ENCODE measurements around the gene SMOC1.

Gene SMOC1

DNA sequence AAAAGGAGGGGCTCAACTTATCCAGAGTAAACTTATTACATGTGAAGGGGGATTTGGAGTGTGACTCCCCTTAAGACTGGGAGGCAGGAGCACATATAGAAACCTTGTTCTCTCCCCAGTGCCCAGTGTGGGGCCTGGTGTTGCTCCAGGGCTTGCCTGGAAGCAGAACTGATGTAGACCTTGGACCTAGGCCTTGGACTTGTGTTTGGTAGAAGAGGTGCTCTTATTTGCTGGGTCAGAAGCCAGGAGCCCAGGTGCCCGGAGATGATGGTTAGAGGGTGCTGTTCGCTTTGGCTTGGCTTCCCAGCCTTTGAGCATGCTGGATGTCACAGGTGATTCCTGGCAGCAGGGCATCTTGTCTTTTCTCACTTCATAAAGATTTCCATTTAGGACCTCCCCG lies 110.4 kb downstream of the SMOC1 start:
- TF ChIP-seq ZFX (IDR thresholded peaks at IDR 0.05; ENCODE audit: borderline replicate concordance), result no peak
- TF ChIP-seq, protein P1, sequence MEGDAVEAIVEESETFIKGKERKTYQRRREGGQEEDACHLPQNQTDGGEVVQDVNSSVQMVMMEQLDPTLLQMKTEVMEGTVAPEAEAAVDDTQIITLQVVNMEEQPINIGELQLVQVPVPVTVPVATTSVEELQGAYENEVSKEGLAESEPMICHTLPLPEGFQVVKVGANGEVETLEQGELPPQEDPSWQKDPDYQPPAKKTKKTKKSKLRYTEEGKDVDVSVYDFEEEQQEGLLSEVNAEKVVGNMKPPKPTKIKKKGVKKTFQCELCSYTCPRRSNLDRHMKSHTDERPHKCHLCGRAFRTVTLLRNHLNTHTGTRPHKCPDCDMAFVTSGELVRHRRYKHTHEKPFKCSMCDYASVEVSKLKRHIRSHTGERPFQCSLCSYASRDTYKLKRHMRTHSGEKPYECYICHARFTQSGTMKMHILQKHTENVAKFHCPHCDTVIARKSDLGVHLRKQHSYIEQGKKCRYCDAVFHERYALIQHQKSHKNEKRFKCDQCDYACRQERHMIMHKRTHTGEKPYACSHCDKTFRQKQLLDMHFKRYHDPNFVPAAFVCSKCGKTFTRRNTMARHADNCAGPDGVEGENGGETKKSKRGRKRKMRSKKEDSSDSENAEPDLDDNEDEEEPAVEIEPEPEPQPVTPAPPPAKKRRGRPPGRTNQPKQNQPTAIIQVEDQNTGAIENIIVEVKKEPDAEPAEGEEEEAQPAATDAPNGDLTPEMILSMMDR (IDR thresholded peaks at IDR 0.05), result no peak
- no peak overlapping the region for H3K27ac ChIP-seq

DNA sequence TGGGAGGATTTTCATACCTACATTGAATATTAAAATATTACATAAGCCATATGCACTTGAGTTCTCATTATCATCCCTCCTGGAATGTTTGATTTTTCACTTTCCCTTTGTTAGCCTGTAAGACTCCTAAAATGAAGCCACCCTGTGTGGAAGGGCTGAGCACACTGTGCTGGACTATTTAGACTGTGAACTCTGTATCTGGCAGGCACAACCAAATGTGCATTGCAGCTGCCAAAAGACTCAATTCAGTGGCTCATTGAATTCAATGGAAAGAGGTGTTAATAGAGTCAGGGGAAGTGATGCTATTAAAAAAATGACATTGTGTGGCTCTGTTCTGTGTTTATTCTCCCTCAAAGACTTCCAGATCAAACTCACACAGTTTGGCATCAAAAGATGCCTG lies 111.1 kb downstream of the SMOC1 start:
- H3K27ac ChIP-seq, result no peak overlapping the region
- no peak for TF ChIP-seq ZFX (IDR thresholded peaks at IDR 0.05; ENCODE audit: borderline replicate concordance)

DNA sequence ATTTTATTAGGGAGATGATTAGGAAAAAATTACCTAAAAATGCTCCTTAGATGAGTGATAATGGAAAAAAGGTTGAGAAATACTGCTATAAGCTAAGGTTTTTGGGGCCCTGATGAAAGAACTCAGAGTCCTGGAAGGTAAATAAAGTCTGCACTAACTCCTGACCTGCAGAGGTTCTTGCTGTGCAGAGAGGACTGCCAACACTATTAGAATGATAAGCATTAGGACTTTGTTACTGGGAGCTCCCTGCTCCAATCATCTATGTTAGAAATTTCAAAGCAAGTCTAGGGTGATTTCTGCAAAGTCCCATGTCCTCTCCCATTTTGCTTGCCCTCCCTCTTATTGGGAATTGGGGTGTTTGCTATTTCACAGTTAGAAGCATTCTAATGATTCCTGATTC lies 112.2 kb downstream of the SMOC1 start:
- TF ChIP-seq ZFX (IDR thresholded peaks at IDR 0.05; ENCODE audit: borderline replicate concordance), result no peak
- TF ChIP-seq, protein P1 (IDR thresholded peaks at IDR 0.05), result no peak
- H3K27ac ChIP-seq, result no peak overlapping the region

DNA sequence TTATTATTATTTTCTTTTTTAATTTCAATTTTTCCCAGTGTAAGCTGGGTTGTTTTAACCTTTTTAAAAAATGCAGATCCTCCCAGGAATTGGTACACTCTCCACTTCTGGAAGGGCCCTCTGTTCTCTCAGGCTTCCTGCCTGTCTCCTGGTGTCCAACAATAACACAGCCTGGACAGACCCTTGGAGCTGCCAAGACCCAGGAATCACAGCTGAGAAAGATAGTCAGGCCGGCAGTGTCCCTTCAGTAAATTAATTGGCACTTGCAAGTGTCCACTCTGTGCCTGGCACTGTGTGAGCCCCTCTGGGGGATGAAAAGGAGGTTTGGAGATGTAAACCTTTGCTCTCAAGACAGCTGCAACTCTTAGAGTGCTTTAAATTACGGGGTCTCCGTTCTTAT lies 113.3 kb downstream of the SMOC1 start:
- TF ChIP-seq, protein P1 (IDR thresholded peaks at IDR 0.05), result no peak
- TF ChIP-seq ZFX (IDR thresholded peaks at IDR 0.05; ENCODE audit: borderline replicate concordance), result no peak
- no peak overlapping the region for H3K27ac ChIP-seq

DNA sequence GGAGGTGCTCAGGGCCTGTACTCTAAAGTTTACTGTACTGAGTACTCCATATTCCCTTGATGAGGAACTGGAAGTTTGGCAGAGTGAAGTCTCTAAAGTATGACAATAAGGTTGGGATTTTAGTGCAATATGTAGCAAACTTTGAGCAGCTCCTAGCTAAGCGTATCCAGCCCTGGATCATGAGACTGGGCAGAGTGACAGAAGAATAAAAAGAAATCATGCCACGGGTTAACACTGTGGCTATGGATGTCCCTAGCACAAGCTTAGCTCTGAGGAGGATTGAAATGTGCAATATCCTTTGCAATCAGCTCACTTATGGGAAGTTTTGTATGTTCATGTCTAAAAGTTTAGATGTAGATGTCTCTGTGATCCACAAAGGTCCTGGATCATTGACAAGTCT lies 114.1 kb downstream of the SMOC1 start:
- TF ChIP-seq, protein P1 (IDR thresholded peaks at IDR 0.05), result no peak
- no peak for TF ChIP-seq ZFX (IDR thresholded peaks at IDR 0.05; ENCODE audit: borderline replicate concordance)
- no peak overlapping the region for H3K27ac ChIP-seq

DNA sequence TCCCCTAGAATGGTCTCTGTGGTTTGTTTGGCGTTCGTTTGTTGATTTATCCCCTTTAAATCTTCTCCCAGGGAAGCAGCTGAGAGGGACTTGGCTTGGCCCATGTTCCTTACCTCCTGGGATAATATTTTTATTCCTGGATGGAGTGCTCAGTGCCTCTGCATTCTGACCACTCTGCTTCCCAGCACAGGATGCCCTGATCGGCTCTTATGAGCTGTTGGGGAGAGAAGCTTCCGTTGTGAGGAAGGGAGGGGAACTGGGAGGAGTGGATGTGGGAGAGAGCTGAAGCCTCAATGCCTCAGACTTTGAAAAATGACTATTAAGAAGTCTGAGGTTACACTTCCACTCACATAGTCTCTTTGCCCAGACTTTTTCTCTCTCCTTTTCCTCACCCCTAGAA lies 114.8 kb downstream of the SMOC1 start:
- TF ChIP-seq, protein P1 (IDR thresholded peaks at IDR 0.05), result no peak
- no peak for TF ChIP-seq ZFX (IDR thresholded peaks at IDR 0.05; ENCODE audit: borderline replicate concordance)
- no peak overlapping the region for H3K27ac ChIP-seq

DNA sequence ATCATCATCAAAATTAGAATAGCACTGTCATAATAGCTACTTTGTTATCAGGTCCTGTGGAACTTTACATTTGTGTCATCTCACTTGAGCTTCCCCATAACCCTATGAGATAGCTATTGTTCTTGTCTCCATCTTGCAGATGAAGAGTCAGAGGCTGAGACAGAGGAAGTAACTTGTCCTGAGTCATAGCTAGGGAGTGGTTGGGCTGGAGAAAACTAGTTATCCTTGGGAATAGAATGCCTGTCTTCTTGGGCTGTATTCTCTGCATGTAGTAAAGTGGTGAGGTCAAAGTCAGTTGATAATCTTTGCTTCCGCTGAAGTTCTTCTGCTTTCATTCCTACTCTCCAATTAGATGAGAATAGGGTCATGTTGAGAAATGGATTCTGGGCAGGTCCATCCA lies 117.0 kb downstream of the SMOC1 start:
- TF ChIP-seq, protein P1 (IDR thresholded peaks at IDR 0.05), result no peak
- no peak for TF ChIP-seq ZFX (IDR thresholded peaks at IDR 0.05; ENCODE audit: borderline replicate concordance)
- H3K27ac ChIP-seq, result no peak overlapping the region

DNA sequence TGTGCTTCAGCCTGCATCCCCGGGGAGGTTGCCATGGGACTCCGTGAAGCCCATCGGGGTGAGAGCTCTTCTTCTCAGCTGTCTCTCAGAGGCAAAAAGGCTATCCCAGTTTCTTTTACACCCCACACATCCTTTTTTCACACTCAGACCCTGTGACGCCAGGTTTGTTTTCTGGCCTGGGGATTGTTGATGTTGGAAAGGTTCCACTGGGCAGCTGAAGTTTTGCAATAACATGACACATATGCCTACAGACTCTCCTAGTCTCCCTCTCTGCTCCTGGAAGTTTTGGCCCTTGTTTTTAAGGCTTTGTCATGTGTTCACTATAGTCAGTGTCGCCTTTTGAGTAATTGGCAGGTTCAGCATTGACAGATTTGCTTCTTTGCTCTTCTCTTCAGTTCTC lies 118.6 kb downstream of the SMOC1 start:
- H3K27ac ChIP-seq, result no peak overlapping the region
- no peak for TF ChIP-seq ZFX (IDR thresholded peaks at IDR 0.05; ENCODE audit: borderline replicate concordance)
- TF ChIP-seq, protein P1 (IDR thresholded peaks at IDR 0.05), result no peak
